GM12891 (cell line): ENCODE measurements around the gene LRRC37A.
"Not testable (repeated sequence)": the region's sequence is repeated elsewhere in the genome, so short reads cannot be mapped to it uniquely, and the experiment has no call there.

ENCODE experiments used
- PAX5 ChIP-seq: IDR thresholded peaks from 2 replicates; pipeline ENCODE4 v1.6.1; 2011; ENCODE audit warnings: low read length, moderate library complexity, mild to moderate bottlenecking; ENCODE audit not compliant: insufficient read depth, severe bottlenecking
- TAF1 ChIP-seq: IDR thresholded peaks from 2 replicates; pipeline ENCODE4 v1.6.1; 2011; ENCODE audit warnings: low read depth, low read length, control low read depth

DNA sequence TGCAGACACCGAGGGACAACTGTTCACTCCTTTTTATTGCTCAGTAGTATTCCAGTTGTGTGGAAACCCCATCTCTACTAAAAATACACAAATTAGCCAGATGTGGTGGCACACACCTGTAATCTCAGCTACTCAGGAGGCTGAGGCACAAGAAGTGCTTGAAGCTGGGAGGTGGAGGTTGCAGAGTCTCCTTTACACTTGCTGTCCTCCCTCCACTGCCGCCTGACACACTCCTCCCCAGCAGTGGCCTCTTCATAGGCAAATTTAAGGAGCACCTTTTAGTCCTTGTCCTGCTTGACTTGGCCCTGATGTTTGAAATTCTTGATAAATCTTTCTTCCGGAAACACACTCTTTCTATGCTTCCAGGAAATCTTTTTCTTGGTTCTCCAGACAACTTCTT is 45.8 kb upstream of the LRRC37A start:
- TF ChIP-seq TAF1, PAX5: not testable (repeated sequence)
